Superior temporal gyrus (tissue), 1 donor: ENCODE results near the gene TAPT1.
"Not testable (repeated sequence)": the region's sequence is repeated elsewhere in the genome, so short reads cannot be mapped to it uniquely, and the experiment has no call there.

Experiments
- DNase-seq: peaks from one replicate; pipeline ENCODE4 v3.0.0-alpha.2; 2016; ENCODE audit errors: extremely low spot score

Gene TAPT1

DNA sequence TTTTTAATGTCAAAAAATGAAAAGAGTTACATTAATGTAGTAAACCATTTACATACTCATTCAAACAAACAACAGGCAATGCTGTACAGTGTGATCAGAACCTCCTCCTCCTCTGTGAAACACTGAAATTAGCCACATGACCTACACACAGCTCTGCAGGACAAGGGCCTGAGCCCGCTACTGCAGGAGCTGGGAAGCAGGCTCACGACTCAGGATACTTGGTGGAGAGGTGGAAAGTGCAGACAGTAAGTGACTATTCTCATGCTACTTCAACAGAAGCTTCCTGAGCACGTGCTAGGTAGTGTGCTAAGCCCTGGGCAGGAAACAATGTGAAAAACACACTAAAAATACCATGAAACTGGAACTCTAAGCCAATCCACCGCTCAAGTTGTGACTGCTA lies 56.8 kb downstream of the TAPT1 start:
- DNase-seq, result no peak

DNA sequence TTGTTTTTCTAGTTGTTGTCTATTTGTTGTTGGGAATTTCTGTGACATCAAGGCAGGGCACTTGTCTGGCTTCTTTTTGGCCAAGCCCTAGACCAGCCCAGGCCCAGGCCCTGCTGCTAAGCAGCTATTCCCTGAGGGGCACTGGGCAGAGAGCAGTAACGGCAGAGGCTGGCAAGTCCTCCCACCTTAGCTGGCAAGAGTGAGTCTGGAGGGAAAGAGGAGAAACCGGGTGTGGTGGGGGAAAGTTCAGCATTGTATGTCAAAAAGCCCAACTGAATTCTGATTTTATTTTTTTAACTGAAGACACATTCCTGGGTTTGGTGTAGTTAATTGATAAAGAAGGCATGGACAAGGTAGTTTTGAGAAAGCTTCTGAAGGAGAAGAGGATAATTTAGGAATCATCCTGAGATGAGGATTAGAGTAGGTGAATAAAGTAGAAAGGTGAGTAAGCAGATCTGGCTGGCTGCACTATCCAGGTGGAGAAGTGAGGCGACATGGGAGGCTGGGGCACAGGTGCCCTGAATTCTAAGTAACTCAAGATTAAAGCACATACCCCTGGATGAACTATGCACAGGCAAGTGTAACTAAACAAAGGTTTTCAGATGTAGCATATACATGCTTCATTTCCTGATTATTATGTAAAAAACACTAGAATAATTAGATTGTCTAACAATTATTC lies 57.4 kb downstream of the TAPT1 start:
- DNase-seq, result no peak

DNA sequence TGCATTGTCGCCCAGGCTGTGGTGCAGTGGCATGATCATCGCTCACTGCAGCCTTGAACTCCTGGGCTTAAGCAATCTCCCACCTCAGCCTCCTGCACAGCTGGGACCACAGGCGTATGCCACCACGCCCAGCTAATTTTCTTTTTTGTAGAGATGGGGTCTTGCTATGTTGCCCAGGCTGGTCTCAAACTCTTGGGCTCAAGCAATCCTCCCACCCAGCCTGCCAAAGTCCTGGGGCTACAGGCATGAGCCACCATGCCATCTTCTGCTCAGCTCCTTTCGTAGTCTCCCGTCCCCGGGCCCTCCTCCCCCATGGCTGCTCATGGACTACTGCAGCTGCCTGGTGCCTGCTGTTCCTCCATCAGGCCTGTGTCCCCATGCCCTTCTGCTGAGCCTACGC lies 58.1 kb downstream of the TAPT1 start:
- no peak for DNase-seq

DNA sequence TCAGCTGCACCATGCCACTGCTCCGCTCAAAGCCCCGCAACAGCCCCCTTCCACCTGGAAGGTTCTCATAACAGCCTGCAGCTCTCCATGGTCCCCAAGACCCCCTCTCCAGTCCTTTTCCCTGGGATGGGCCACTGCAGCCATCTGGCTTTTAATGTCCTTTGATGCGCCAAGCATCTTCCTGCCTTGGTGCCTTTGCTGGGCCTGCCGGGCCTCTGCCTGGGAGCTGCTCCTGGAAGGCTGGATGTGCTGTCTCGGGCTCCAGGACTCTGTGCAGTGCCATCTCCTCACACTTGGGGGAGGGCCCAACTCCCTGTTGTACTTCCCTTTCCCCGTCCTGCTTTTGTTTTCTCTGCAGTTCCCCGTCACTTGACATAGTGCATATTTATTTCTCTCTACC lies 60.3 kb downstream of the TAPT1 start:
- DNase-seq, result no peak

DNA sequence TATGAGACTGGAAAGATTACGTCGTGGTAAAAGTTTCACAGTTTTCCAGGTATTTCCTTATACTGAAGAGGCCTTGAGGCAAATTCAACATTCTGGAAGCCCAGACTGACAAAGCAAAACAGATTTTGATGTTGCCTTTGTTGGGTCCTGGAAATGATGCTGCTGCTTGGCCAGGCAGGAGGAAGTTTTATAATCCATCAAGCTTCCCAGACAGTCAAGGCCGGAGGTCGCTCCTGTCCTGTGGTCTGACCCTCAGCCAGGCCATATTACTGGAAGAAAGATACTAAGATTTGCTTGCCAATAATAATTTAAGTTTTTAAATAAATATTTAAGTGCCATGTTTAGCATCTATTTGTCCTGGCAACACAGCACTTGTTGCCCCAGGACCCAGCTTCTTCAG lies 63.4 kb downstream of the TAPT1 start:
- DNase-seq, result no peak

DNA sequence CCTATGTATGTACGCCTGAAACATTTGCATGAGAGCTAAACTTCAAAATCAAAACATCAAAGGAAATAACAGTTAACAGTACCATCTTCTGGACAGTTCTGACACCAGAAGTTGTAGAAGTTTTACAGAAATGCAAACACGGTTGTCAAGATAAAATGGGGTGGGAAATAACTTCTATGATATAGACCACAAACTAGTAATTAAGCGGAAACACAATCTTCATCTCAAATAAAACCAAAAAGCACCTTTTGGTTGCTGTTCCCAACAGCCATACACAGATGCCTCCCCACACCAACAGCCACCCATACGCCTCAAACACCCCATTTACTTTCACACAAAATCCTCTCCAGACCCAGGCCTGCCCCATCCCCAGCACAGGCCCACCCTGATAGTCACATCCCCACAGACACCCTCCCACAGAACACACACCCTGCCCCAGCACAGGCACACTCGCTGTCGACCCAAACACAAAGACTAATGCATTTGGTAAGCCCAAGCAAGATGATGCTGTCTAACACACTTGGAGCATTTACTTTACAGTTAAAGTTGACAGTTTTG lies 64.3 kb downstream of the TAPT1 start:
- no peak for DNase-seq

DNA sequence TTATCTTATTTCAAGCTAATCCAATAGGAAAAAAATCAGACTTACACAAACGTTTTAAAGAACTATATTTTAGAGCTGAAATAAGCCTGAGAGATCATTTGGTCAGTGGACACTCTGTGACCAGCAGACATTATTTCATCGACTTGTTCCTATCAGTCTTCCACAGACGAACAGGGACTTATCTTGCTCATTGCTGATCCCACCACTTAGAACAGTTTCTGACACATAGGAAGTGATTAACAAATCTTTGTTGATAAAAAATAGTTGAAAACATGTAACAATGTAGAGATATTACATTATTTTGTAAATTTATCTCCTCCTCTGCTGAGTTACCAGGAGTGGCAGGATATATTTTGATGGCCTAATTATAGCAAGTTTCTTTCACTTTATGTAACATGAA lies 65.8 kb downstream of the TAPT1 start:
- no peak for DNase-seq

DNA sequence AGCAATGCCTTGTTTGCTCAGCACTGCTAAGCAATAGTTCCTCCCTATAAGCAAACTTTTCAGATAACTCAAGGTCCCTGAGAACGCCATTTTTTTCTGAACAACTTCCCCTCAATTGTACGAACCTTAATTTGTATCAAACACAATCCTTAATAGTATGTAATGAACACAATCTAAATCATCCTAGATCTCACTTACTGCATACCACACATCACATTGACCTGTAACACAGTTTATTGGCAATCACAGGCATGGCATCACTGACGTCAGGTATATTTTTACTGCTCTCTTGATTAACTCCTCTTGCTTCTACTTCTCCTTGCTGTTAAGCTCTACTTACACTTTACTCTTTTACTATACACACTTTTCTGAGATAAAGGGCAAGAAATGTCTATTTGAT lies 67.0 kb downstream of the TAPT1 start:
- no peak for DNase-seq

DNA sequence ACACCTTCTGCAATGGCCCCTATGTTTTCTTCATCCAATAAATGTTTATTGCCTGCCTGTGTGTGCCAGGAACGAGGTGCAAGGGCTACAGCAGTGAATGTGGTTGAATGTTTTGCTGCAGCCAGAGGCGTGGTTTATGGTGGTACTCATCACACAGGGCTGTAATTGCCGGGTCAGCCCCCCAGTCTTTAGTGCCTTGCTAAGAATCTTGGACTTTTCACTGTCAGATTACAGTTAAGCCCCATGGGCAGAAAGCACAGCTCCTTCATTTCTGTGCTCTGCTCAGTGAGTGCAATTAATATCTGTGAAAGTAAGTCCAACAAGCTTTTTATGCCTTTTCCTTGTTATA lies 67.8 kb downstream of the TAPT1 start:
- DNase-seq, result no peak

DNA sequence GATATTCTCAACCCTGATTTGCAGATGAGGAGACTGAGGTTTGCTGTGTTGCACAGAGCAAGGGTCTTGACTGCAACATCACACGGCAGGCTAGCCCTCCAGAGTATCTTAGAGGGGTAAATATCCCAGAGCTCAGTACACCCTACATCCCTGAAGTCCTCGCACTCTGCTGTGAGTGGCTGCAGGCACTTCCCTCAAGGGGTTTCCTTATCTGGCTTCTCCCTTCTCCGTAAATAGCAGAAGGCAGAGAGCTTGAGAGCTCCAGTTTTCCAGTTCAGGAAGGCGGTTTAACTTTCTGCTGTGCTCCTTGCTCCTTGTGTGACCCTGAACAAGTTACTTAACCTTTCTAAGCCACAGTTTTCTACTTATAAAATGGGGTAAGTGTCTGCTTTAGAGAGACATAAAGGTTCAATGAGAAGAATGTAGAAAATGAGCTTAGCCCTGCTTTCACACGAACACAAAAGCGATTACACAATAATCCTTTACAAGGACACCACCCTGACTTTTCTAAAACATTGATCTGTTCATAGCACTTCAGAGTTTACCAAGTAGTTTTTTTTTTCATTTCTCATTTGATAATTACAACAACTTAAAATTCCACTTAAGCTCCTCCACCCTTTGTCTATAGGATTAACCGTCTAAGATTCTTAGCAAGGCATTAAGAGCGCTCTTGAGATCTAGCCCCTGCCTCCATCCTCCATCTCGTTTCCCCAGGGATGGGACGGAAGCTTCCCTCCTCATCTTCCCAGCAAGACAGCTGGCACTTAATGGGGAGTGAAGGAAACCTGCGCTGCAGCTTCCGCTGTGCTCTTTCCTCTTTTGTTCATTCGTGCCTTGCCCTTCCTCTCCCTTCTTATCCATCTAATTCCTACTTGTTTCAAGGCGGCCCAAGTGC lies 68.4 kb downstream of the TAPT1 start:
- DNase-seq, result no peak

DNA sequence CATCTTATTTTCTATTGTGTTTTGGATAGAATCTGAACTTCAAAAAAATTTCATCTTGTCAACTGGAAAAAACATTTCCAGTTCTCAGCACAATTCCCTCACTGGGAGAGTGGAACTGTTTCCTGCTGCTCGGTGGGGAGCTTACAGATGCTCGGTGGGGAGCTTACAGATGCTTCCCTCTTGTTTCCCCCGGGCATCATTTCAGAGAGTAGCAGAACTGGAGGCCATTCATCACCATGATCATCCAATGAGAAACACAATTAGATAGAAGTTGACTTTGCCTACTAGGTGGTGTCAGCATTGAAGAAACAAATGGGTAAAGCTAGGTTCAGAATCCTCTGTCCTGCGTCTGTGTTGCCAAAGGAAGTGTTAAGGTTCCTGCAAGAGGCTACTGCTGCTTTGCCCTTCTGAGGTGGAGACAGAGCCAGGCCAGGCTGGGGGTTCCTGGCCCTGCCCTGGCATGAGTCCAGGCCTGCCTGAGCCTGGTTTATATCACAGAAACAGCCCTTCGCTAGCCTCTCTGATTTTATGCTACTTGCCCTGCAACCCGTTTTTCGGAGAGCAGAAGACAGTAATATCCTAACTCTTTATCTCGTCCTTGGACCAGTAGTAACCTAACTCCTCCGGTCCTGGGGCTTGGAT lies 70.6 kb downstream of the TAPT1 start:
- DNase-seq, result no peak

DNA sequence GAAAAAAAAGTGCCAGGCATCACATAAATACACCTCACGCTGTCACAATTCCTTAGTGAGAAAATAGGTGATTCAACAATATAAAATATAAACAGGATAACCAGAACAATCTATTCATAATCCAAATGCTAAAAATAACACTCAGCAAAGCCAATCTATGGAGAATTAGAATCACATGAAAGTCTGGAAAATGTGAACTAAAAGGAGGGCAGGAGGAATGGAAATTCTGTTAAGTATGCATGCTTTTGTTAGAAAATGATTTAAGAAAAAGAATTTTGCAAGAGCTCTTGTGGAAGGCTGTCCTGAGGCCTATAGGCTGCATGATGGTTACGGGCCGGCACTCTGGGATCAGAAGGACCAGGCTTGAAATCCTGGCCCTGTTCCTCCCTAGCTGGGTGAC lies 71.8 kb downstream of the TAPT1 start:
- DNase-seq, result no peak

DNA sequence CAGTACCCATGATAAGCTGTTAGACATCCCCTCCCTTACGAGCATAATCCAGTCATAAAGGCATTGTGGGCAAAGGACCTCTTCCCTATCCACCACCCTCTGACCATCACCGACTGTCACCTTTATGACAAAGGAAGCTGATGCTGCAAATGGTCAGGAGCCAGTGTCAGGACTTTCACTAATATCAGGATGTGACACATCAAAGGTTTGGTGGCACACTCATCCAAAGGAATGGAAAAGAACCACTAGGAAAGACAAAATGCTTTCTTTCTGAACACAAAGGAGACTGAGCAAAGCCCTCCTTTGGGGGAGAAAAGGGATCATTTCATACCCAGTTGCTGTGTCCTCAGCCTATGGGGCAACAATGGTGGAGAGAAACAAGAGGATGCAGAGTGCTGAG lies 75.6 kb downstream of the TAPT1 start:
- DNase-seq, result no peak

DNA sequence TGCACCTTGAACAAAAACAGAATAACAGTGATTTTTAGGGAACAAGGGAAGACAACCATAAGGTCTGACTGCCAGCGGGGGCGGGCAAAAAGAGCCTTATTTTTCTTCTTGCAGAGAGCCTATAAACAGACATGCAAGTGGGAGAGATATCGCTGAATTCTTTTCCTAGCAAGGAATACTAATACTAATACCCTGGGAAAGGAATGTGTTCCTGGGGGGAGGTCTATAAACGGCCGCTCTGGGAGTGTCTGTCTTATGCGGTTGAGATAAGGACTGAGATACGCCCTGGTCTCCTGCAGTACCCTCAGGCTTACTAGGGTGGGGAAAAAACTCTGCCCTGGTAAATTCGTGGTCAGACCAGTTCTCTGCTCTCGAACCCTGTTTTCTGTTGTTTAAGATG lies 81.4 kb downstream of the TAPT1 start:
- not testable (repeated sequence) for DNase-seq

DNA sequence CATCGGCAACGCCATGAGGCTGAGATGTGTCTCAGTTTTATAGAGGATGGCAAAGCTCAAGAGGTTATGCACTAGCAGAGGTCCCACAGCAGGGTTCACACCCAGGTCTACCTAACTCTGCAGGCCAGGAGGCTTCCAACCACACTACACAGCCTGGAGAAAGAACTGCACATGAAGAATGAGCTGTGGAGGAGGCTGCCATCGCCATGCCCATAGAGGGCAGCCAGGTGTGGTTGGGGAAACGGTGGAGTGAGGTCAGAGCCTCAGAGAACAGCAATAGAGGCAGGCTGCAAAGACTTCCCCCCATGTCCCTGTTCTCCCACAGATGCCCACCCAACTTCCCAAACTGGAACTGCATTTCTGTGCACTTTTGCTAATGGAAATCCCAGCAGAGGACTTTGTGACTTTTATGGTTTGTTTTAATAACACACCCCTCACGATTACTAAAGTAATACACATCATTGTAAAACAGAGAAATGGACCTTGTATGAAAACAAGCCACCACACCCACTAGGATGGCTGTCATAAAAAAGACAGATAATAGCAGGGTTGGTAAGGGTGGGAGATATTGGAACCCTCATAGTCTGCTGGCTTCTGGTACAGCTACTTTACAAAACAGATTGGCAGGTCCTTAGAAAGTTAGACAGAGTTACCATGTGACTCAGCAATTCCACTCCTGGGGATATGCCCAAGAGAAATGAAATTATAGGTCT lies 83.5 kb downstream of the TAPT1 start:
- DNase-seq, result no peak

DNA sequence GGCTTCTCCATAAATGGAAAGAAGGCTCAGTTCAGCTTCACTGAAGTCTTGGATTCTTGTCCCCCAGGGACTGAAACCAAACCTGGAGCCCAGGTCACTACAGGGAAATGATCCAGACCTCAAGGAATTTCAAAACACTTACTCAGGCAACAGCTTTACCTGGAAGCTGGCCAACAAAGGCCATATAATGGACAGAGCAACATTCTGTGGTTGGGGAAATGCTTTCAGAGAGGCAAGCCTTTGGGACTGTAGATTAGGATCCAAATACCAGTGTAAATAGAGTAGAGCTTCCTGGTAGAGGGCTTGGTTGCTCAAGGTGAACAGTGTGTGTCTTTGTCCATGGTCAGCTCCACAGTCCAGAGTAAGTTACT lies 85.4 kb downstream of the TAPT1 start:
- DNase-seq, result no peak

DNA sequence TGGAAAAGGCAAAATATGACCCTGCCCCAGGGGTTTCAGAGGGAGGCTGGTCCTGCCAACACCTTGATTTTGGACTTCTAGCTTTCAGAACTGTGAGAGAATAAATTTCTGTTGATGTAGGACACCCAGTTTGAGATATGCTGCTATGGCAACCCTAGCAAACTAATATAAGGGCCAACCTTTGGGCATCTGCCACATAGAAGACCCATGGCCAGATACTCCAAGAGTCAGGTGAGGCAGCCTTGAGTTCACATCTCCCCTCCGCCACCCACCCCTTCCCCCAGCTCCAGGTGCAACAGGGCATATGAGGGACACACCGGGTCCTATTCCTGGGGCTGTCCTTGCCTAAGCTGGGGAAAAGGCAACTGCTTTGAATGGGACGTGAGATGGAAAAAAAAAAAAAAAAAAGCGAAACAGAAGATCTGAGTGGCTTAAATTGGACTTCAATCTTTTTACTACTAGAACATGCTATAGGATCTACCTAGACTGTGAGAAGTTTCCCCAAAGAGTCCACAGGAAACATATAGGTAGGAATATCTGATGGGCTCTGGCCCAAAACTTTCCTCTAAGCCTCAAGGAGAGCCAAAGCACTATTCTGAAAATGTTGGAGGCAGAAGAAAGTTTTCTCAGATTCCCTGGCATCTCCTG lies 85.9 kb downstream of the TAPT1 start:
- DNase-seq, result no peak

DNA sequence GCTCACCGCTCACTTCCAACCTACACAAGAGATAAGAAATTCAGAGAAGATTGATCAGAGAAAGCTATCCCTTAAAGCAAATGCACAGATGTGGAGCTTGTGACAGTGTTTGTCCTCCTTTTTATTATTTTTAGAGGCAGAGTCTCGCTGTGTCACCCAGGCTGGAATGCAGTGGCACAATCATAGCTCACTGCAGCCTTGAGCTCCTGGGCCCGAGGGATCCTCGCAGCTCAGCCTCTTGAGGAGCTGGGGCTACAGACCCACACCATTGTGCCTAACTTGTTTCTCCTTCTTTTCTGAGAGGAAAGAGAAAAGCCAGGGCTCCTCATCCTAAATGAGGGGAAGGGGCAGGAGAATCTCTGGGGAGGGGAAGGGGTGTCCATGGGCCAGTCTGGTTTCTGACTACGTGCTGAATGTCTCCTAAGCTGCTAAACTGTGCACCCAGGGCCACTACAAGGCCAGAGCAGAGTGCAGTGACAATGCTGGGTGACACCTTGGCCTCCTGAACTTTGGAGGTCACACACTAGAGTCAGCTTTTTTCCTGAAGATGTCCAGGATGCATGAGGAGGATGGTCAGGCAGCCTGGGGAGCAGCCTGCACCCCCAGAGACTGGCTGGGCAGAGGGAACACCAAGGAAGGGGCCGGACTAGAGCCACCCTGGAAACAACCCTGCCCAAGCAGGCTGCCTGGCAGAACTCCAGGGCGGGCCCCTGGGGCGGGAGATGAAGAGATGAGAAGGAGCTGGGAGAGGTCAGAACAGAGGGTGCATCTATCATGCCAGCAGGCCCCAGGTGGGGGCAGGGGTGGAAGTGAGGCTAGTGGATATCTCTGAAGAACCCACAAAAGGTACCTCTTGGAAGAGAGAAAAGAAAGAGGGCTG lies 87.0 kb downstream of the TAPT1 start:
- no peak for DNase-seq

DNA sequence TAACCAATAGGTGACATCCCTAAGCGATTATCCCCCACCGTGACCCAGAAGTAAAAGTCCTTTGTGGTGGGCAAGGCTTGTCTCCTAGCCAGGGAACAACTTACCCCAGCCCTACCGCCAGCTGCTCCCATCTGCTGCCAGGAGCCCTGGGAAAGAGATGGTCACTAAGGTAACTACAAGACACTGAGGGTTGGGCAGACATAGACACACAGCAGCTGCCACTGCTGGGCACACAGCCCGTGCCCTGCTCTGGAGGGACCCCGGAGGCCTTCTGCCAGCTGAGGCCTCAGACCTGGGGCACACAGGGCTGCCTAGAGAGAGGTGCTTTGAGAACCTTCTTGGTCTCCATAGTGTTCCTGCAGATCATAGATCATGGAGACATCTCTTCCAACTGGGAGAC lies 89.4 kb downstream of the TAPT1 start:
- no peak for DNase-seq

DNA sequence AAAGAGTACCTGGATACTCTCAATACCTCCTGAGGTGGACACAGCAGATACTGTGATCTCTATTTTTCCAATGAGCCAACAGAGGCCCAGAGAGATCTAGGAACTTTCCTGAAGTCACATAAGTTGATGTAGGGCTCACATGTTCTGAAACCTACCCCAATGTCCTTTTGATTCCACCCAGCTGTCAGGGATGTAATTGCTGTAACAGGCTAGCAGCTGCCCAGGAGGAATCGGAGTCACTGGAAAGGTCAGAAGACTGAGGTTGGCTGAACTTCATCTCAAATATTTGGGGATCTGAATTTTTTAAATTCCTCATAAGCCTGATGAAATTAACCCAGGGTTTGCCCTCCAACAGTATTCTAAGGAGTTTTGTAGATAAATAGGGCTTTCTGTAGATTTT lies 90.0 kb downstream of the TAPT1 start:
- no peak for DNase-seq

DNA sequence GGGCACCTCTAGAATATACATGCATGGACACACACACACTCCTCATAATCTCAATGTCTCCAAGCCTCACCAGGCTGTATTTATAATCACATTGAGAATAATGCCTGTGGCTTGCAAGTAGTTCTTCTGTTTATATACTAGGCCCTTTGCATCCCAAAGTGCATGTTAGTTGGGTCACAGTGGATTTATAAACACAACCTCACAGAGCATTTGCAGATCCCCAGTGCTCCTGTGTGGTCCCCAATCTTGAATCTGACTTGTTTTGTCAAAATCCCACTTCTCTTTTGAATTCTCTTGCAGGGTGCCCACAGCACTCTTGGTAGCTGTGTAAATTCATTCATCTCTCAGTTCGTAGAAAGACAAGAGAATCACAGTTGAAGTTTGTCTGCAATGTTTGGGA lies 92.9 kb downstream of the TAPT1 start:
- no peak for DNase-seq
